LNCAP (cell line): ENCODE measurements around the gene HSDL1.

Source experiments
- CTCF ChIP-seq: fragments of 450-650 bp; IDR thresholded peaks from 2 replicates; pipeline ENCODE4 v1.5.1; 2017; ENCODE audit warnings: mild to moderate bottlenecking

HSDL1 gene

GRCh38 chr16:84183911-84184591 lies 39.1 kb upstream of the HSDL1 start:
- TF ChIP-seq CTCF: peak; percentile 60

- TF ChIP-seq CTCF: no peak
Observed at GRCh38 chr16:84183572-84183875, 38.5 kb upstream of the HSDL1 start.

GRCh38 chr16:84182680-84183571 lies 37.9 kb upstream of the HSDL1 start:
- no peak for TF ChIP-seq CTCF

- no peak for TF ChIP-seq CTCF
Observed at GRCh38 chr16:84182104-84182503, 37.1 kb upstream of the HSDL1 start.

- TF ChIP-seq CTCF: no peak
Observed at GRCh38 chr16:84181144-84181915, 36.4 kb upstream of the HSDL1 start.

GRCh38 chr16:84180519-84181140 lies 35.7 kb upstream of the HSDL1 start:
- no peak for TF ChIP-seq CTCF

- TF ChIP-seq CTCF: no peak
Observed at GRCh38 chr16:84179612-84180320, 34.8 kb upstream of the HSDL1 start.
